Measurements from ENCODE around the gene ERC1.

- no peak for TF ChIP-seq EP300 (IDR thresholded peaks at IDR 0.05)
- TF ChIP-seq CTCF (IDR thresholded peaks at IDR 0.05), result no peak
- no peak for TF ChIP-seq POLR2A (IDR thresholded peaks at IDR 0.05)
Measured at GRCh38 chr12:1050059-1050707, 59.2 kb downstream of the ERC1 start.
